Breast epithelium (tissue), 3 donors: ENCODE data around the gene ARHGEF25.

Source experiments
- POLR2A ChIP-seq: fragments of 450-650 bp; IDR thresholded peaks from one replicate; pipeline ENCODE4 v1.6.1; 2016; ENCODE audit warnings: antibody characterized with exemption, mild to moderate bottlenecking, moderate library complexity
- POLR2AphosphoS5 ChIP-seq, 3 donors: sonication (generic); formaldehyde crosslinking; IDR thresholded peaks; one replicate each; pipeline ENCODE4 v1.6.1; 2017; ENCODE audit warnings: antibody characterized with exemption in 3 of 3
- TF ChIP-seq, protein P1 (sequence below), 3 donors: fragments of 450-650 bp; IDR thresholded peaks; one replicate each; pipeline ENCODE4 v1.5.1; 2016 to 2017; ENCODE audit warnings: antibody characterized with exemption in 3 of 3, mild to moderate bottlenecking in 3 of 3, moderate library complexity in 3 of 3

DNA sequence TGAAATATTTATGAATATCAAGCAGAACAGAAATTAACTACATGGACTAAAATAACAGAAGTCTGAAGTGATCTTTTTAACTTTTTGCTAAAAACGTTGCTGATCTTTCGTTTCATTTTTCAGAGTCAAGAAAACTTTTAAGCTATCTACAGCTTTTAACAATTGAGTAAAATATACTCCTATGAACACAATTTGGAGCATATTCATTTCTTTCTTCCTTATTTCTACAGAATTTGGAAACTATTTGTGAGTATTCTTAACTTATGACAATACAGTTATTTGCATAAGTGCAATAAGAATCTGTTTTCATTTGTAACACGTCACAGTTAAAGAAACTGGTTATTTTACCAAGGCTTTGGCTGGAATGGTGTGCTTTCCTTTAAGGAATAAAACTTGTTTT is 42.8 kb downstream of the ARHGEF25 start:
- TF ChIP-seq POLR2A = no peak
- TF ChIP-seq, protein P1, sequence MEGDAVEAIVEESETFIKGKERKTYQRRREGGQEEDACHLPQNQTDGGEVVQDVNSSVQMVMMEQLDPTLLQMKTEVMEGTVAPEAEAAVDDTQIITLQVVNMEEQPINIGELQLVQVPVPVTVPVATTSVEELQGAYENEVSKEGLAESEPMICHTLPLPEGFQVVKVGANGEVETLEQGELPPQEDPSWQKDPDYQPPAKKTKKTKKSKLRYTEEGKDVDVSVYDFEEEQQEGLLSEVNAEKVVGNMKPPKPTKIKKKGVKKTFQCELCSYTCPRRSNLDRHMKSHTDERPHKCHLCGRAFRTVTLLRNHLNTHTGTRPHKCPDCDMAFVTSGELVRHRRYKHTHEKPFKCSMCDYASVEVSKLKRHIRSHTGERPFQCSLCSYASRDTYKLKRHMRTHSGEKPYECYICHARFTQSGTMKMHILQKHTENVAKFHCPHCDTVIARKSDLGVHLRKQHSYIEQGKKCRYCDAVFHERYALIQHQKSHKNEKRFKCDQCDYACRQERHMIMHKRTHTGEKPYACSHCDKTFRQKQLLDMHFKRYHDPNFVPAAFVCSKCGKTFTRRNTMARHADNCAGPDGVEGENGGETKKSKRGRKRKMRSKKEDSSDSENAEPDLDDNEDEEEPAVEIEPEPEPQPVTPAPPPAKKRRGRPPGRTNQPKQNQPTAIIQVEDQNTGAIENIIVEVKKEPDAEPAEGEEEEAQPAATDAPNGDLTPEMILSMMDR (IDR thresholded peaks at IDR 0.05) = no peak
- no peak for TF ChIP-seq POLR2AphosphoS5 (IDR thresholded peaks at IDR 0.05)
